ENCODE data around the gene GALNT10. TPM values are rescaled to one million over a fixed set of nuclear protein-coding genes. Genes with fewer than 3 reads are reported as not detected.

Gene GALNT10
- total RNA-seq, 2 donors from 2014 or later, result 30.2 to 43.4 TPM

DNA sequence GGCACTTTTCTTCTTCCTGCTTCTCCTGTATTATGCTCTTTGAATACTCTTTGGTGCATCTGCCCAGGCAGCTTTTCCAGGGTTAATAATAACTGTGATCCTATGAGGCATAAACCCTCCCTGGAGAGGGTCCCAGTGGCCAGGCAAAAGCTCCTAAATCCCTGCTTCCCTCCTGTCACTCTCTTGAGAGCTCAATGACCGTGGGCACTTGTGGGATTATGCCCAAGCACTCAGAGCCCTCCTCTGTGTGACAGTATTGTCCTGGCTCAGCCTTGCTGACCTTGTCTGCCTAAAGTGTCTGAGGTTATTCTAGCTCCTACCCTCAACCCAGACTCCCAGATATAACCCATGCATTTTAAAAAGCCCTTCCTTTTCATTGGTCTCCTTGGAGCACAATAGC lies 51.9 kb downstream of the GALNT10 start:
- Histone ChIP-seq H3K27me3 (ENCODE audit: control insufficient read depth, insufficient read depth, low read length, poor library complexity, severe bottlenecking) (no peaks in the 10 kb centered on the region), H3K36me3 (ENCODE audit: control insufficient read depth, insufficient read depth, low read length) (no peaks in the 10 kb centered on the region), H3K9ac (ENCODE audit: extremely low read depth, low read length, poor library complexity, severe bottlenecking) (no peak overlapping the region), H3K9me3 (ENCODE audit: control insufficient read depth, low read length) (no peaks in the 10 kb centered on the region), H3K4me3 (ENCODE audit: low read length) (no peak overlapping the region), H3K4me1 (ENCODE audit: control insufficient read depth, insufficient read depth, low read length) (peaks cover 42% of the 10 kb centered on the region), H3K27ac (ENCODE audit: low read depth, low read length) (peak overlapping the region; percentile 47)
- DNase-seq, result no peak
- Mint-ChIP-seq H3K36me3 (ENCODE audit: low read depth) (no peaks in the 10 kb centered on the region), H3K27ac (no peak overlapping the region), H3K27me3 (ENCODE audit: insufficient read depth) (peaks cover 2% of the 10 kb centered on the region), H3K4me3 (no peak overlapping the region), H3K9me3 (peaks cover 3% of the 10 kb centered on the region), H3K4me1 (peaks cover 50% of the 10 kb centered on the region)
- TF ChIP-seq, protein P1, sequence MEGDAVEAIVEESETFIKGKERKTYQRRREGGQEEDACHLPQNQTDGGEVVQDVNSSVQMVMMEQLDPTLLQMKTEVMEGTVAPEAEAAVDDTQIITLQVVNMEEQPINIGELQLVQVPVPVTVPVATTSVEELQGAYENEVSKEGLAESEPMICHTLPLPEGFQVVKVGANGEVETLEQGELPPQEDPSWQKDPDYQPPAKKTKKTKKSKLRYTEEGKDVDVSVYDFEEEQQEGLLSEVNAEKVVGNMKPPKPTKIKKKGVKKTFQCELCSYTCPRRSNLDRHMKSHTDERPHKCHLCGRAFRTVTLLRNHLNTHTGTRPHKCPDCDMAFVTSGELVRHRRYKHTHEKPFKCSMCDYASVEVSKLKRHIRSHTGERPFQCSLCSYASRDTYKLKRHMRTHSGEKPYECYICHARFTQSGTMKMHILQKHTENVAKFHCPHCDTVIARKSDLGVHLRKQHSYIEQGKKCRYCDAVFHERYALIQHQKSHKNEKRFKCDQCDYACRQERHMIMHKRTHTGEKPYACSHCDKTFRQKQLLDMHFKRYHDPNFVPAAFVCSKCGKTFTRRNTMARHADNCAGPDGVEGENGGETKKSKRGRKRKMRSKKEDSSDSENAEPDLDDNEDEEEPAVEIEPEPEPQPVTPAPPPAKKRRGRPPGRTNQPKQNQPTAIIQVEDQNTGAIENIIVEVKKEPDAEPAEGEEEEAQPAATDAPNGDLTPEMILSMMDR (conservative IDR thresholded peaks at IDR 0.05), result no peak
- 70 to 91% methylated on average over 1 of the region's 1 CpG for WGBS, 2 experiments (ENCODE audit: insufficient coverage in 1 of 2, insufficient read length in 1 of 2)

DNA sequence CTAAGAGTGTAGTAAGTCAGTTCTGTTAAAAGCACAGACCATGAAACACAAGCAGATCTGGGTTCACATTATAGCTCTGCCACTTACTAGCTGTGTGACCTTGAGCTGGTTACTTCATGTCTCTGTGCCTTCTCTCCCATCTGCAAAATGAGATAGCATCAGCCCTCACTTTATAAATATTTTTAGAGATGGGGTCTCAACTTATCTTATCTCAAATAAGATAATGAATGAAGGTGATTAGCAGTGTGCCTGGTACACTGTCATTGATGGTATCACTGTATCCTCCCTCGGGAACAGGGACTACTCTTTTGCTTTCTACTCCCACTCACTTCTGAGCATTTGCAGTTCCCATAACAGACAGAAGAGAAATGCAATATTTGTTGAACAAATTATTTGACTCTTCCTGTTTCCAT lies 52.4 kb downstream of the GALNT10 start:
- Histone ChIP-seq H3K9ac (ENCODE audit: extremely low read depth, low read length, poor library complexity, severe bottlenecking) (no peak overlapping the region), H3K4me1 (ENCODE audit: control insufficient read depth, insufficient read depth, low read length) (peaks cover 42% of the 10 kb centered on the region), H3K9me3 (ENCODE audit: control insufficient read depth, low read length) (no peaks in the 10 kb centered on the region), H3K27ac (ENCODE audit: low read depth, low read length) (peak overlapping the region; percentile 47), H3K27me3 (ENCODE audit: control insufficient read depth, insufficient read depth, low read length, poor library complexity, severe bottlenecking) (no peaks in the 10 kb centered on the region), H3K4me3 (ENCODE audit: low read length) (peak overlapping the region; percentile 25), H3K36me3 (ENCODE audit: control insufficient read depth, insufficient read depth, low read length) (no peaks in the 10 kb centered on the region)
- no peak overlapping the region for H3K4me3 Mint-ChIP-seq
- no peaks in the 10 kb centered on the region for H3K36me3 Mint-ChIP-seq (ENCODE audit: low read depth)
- H3K27ac Mint-ChIP-seq, result no peak overlapping the region
- WGBS, 2 experiments (ENCODE audit: insufficient coverage in 1 of 2, insufficient read length in 1 of 2), result 0% methylated on average over 1 of the region's 1 CpG
- H3K9me3 Mint-ChIP-seq, result peaks cover 3% of the 10 kb centered on the region
- TF ChIP-seq, protein P1 (conservative IDR thresholded peaks at IDR 0.05), result no peak
- DNase-seq, result no peak
- H3K27me3 Mint-ChIP-seq (ENCODE audit: insufficient read depth), result peaks cover 2% of the 10 kb centered on the region
- H3K4me1 Mint-ChIP-seq, result peaks cover 46% of the 10 kb centered on the region

DNA sequence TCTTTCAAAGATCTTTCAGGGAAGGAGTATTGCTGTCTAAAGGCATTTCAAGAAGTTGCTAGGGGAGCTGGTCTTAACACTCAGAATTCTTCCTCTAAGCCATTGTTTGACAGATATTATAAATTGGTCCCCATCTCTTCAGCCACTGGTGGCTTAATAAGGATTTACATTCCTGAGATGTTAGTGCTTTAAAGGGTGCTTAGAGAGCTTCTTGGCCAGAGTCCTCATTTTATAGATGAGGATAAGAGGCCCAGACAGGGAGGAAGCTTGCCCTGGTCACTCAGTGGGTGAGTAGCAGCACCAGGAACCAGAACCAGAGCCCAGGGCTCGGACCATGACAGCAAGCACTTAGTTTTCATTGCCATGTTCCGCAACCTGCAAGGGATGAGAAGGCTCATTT lies 53.2 kb downstream of the GALNT10 start:
- H3K9ac ChIP-seq (ENCODE audit: extremely low read depth, low read length, poor library complexity, severe bottlenecking), result no peak overlapping the region
- H3K4me1 ChIP-seq (ENCODE audit: control insufficient read depth, insufficient read depth, low read length), result peaks cover 38% of the 10 kb centered on the region
- TF ChIP-seq, protein P1 (conservative IDR thresholded peaks at IDR 0.05), result no peak
- H3K27me3 ChIP-seq (ENCODE audit: control insufficient read depth, insufficient read depth, low read length, poor library complexity, severe bottlenecking), result no peaks in the 10 kb centered on the region
- DNase-seq, result no peak
- 77 to 96% methylated on average over 2 of the region's 2 CpGs for WGBS, 2 experiments (ENCODE audit: insufficient coverage in 1 of 2, insufficient read length in 1 of 2)
- no peak overlapping the region for H3K4me3 Mint-ChIP-seq
- H3K36me3 ChIP-seq (ENCODE audit: control insufficient read depth, insufficient read depth, low read length), result no peaks in the 10 kb centered on the region
- peaks cover 3% of the 10 kb centered on the region for H3K9me3 Mint-ChIP-seq
- peaks cover 43% of the 10 kb centered on the region for H3K4me1 Mint-ChIP-seq
- no peak overlapping the region for H3K27ac Mint-ChIP-seq
- no peaks in the 10 kb centered on the region for H3K36me3 Mint-ChIP-seq (ENCODE audit: low read depth)
- no peak overlapping the region for H3K4me3 ChIP-seq (ENCODE audit: low read length)
- no peak overlapping the region for H3K27ac ChIP-seq (ENCODE audit: low read depth, low read length)
- H3K9me3 ChIP-seq (ENCODE audit: control insufficient read depth, low read length), result no peaks in the 10 kb centered on the region
- H3K27me3 Mint-ChIP-seq (ENCODE audit: insufficient read depth), result peaks cover 2% of the 10 kb centered on the region

All from endodermal cell (in vitro differentiated cells).